NCI-H187 treated with DMSO at 0.1 percent for 48 hours (cell line): ENCODE results near the gene ADARB2.
"Not testable (repeated sequence)": the region's sequence is repeated elsewhere in the genome, so short reads cannot be mapped to it uniquely, and the experiment has no call there.

Experiments
- DNase-seq: peaks from one replicate; lab custom pipeline; 2025; lab: John Stamatoyannopoulos, UW

Gene ADARB2

GRCh38 chr10:1169981-1170866 is 567.1 kb downstream of the ADARB2 start:
- no peak for DNase-seq

- no peak for DNase-seq
Observed at GRCh38 chr10:1169186-1169885, 568.0 kb downstream of the ADARB2 start.

- DNase-seq: no peak
Observed at GRCh38 chr10:1168763-1169162, 568.6 kb downstream of the ADARB2 start.

GRCh38 chr10:1166828-1167275 is 570.5 kb downstream of the ADARB2 start:
- DNase-seq: no peak

- DNase-seq: no peak
Observed at GRCh38 chr10:1166101-1166827, 571.1 kb downstream of the ADARB2 start.

GRCh38 chr10:1163831-1164230 is 573.5 kb downstream of the ADARB2 start:
- DNase-seq: no peak

GRCh38 chr10:1163204-1163660 is 574.1 kb downstream of the ADARB2 start:
- DNase-seq: no peak

GRCh38 chr10:1162481-1163203 is 574.7 kb downstream of the ADARB2 start:
- DNase-seq: no peak

GRCh38 chr10:1161315-1161673 is 576.0 kb downstream of the ADARB2 start:
- not testable (repeated sequence) for DNase-seq

- DNase-seq: no peak
Observed at GRCh38 chr10:1160561-1161314, 576.6 kb downstream of the ADARB2 start.

GRCh38 chr10:1159131-1160061 is 577.9 kb downstream of the ADARB2 start:
- no peak for DNase-seq

GRCh38 chr10:1158536-1158935 is 578.8 kb downstream of the ADARB2 start:
- not testable (repeated sequence) for DNase-seq

GRCh38 chr10:1158066-1158465 is 579.3 kb downstream of the ADARB2 start:
- DNase-seq: no peak

GRCh38 chr10:1157615-1157933 is 579.8 kb downstream of the ADARB2 start:
- DNase-seq: no peak

- DNase-seq: no peak
Observed at GRCh38 chr10:1156921-1157614, 580.3 kb downstream of the ADARB2 start.

GRCh38 chr10:1156616-1156886 is 580.8 kb downstream of the ADARB2 start:
- no peak for DNase-seq

GRCh38 chr10:1155791-1156615 is 581.3 kb downstream of the ADARB2 start:
- DNase-seq: no peak

- no peak for DNase-seq
Observed at GRCh38 chr10:1154531-1155295, 582.6 kb downstream of the ADARB2 start.
